IPS-NIHi7 (cell line): ENCODE measurements around the gene USH1G.

Source experiments
- DNase-seq: peaks from one replicate; pipeline ENCODE4 v3.0.0; 2012; ENCODE audit warnings: mixed read lengths; ENCODE audit errors: extremely low spot score

USH1G gene

DNA sequence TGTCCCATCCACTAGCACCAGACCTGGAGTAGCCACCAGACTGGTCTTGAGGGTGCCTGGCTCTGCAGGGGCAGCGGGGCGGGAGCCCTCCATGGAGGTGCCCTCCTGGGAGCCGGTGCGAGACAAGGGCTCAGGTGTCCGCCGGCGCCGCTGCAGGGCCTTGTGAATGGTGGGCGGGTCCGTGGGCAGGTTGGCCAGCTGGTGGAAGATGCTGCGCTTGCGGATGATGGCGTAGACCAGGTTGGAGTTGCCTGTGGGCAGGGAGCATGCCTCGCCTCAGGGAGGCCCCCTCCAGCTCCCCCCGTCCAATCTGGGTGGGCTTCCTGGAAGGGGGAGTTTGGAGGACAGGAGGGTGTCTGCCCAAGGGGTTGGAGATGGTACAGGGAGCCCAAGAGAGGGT, 31.1 kb upstream of the USH1G start:
- DNase-seq, result no peak

DNA sequence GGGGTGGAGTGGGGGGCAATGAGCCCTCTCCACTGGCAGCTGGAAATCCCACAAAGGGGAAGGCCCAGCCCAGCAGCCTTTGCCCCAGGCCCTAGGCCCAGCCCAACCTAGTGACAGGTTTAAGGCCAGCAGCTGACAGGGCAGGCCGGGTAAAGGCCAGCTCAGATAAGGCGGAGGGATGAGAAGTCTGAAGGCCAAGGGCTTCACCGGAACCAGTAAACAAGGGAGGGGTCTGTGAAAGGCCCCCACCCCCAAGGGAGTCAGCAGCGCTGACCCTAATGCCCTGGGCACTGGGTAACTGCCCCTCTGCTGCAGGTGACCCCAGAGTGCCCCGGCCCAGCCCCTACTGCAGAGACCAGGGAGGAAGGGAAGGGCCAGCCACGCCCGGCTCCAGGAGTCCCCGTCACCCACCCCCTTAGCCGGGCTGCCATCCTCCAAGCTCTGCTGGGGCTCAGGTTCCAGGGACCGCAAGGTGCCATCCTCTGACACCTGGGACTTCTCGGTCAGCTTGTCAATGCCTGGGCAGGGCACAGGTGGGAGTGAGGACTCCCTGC, 30.2 kb upstream of the USH1G start:
- DNase-seq, result no peak

DNA sequence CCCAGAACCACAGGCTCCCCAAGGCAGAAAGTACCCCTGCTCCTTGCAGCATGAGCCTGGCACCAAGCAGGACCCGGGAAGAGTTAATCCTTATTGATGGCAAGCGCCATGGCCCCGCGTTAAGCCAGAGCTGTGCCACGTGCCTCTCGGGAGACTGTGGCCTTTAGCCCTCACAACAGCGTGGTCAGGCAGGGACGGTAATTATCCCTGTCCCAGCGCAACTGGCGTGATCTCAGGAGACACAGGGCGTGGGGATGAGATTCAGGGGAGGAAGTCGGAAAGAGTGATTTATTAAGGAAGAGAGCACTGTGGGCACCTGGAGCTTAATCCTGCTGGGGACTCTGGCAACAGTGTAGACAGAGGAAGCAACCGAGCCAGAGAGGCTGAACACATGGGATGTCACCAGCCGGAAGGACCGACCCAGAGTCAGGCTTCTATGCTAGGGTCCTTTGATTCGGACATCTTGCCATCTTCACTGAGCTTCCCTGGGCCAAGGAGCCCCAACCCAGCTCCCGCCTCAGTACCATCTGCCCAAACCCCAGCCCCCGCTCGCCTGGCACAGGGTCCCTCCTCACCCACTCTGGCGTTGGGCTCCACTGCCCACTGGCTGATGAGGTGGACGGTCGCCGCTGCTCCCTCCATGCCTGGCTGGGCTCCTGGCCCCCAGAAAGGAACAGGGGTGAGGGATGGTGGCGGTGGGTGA, 29.5 kb upstream of the USH1G start:
- DNase-seq, result no peak

DNA sequence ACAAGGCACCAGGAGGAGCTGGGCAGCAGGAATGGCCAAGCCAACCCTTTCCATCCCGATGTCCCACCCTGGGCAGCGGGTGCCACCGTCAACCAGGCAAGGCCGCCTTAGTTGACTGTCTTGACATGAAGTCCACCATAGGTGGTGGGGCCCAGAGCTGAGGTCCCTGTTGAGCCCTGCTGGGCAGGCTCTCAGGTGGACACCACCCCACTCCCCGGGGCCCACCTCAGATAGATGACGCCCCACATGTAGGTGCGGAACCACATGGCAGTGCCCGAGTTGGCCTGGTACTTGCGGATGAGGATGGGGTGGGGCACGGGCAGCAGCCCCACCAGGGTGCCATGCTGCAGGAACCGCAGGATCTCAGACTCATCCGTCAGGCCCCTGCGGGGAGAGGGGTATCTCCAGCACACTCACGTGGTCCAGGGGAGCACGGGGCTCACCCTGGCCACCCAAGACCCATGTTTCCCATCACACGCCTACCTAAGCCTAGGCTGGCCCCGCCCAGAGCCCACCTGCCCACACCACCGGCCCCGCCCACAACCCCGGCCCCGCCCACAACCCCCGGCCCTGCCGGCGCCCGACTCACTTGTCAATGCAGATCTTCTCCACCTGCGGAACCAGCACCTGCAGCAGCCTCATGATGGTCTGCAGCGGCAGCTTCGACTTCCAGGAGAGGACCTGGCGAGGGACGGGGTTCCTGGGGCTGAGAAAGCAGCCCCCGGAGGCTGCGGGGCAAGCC, 28.8 kb upstream of the USH1G start:
- peak; percentile 82 for DNase-seq

DNA sequence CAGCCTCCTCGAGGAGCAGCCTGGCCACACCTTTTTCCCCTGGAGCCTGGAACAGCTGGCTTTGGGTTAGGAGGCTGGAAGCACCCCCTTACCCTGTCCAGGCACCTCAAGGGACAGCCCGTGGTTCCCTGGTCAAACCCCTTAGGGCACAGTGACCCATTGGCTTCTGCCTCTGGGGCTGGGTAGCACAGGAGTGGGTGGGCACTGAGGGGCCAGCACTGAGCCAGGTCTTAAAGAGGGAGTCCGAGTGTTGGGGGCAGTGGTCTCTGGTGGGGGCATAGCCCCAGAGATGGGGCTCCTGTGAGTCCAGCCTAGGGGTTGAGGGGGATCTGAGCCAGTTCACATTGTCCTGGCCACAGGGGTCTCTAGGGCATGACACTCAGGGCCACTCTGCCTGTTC, 28.0 kb upstream of the USH1G start:
- no peak for DNase-seq

DNA sequence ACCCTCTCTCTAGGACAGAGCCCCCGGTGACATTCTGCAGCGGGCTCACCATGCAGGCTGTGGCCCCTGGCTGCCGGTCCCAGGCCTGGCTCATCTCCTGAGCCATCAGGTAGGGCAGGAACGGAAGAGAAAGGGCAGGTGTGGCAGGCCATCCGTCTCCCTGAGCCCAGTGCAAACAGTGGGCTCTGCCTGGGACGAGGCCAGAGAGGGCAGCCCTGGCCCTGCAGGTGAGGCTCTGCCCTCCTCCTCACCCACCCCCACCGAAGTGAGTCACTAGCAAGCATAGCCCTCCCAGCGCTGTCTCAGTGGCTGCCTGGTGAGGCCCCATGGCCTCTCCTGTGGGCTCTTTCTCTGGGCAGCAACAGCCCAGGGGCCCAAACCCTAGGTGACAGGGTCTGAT, 27.2 kb upstream of the USH1G start:
- no peak for DNase-seq

DNA sequence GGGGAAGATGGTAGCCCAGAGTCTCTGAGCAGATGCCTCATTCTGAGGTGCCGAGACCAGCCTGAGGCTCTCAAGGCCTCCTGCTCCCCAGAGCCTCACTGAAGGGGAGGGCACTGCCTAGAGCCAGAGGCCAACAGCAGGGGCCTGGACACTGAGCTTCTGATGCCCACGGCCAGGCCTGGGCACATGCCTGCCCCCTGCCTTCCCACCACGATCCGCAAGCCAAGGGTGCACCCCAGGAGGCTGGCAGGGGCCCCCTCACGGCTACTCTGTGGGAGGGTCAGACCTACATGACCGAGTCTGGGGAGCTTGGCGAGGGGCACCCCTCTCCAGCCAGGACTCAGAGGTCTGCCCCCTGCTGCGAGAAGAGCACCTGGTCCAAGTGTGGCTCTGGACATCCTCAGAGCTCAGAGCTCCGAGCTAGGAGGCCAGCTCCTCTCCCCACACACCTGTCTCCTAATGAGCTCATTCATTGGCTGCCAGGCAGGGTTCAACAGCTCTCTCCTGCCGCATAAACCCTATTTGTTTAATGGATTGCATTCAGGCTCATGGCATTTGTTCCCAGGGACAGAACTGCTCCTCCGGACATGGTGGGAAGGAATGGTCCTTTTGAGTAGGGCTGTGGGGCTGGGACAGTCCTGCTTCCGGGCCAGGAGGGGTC, 26.5 kb upstream of the USH1G start:
- no peak for DNase-seq

DNA sequence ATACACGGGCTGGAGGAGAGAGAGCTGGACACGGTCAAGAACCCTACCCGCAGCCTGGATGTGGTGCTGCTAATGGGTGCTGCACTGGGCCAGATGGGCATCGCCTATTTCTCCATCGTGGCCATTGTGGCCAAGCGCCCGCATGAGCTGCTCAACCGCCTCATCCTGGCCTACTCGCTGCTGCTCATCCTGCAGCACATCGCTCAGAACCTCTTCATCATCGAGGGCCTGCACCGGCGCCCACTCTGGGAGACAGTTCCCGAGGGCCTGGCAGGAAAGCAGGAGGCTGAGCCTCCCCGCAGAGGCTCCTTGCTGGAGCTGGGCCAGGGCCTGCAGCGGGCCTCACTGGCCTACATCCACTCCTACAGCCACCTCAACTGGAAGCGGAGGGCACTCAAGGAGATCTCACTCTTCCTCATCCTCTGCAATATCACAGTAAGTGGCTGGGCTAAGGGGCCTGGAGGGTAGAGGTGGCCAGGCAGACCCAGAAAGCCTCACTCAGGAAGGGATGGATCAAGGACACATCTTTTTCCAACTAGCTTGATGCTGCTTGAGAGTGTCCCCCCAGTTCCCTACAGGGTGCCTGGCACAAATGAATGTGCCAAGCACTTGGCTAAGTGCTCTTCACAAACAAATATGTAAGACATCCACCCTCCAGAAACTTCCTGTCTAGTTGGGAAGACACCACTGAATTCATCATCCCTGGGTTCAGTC, 24.1 kb upstream of the USH1G start:
- DNase-seq, result no peak

DNA sequence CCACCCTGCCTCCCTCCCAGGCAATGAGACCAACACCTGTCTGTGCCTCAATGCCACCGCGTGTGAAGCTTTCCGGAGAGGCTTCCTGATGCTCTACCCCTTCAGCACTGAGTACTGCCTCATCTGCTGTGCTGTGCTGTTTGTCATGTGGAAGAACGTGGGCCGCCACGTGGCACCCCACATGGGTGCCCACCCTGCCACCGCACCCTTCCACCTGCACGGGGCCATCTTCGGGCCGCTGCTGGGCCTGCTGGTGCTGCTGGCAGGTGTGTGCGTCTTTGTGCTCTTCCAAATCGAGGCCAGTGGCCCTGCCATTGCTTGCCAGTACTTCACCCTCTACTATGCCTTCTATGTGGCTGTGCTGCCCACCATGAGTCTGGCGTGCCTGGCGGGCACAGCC, 23.6 kb upstream of the USH1G start:
- DNase-seq, result no peak

DNA sequence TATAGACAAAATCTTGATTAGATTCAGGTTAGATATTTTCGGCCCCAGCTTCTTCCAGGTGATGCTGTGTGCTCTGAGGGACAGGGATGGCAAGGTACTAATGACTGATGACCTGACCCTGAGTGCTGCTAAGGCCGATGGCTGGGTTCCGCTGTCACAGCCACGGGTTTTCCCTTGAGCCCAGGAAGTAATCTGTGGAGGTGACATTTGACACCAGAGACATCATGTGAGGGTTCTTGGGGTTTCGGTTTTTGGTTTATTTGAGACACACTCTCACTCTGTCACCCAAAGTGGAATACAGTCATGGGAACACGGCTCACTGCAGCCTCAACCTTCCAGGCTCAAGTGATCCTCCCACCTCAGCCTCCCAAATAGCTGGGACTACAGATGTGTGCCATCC, 22.5 kb upstream of the USH1G start:
- no peak for DNase-seq

DNA sequence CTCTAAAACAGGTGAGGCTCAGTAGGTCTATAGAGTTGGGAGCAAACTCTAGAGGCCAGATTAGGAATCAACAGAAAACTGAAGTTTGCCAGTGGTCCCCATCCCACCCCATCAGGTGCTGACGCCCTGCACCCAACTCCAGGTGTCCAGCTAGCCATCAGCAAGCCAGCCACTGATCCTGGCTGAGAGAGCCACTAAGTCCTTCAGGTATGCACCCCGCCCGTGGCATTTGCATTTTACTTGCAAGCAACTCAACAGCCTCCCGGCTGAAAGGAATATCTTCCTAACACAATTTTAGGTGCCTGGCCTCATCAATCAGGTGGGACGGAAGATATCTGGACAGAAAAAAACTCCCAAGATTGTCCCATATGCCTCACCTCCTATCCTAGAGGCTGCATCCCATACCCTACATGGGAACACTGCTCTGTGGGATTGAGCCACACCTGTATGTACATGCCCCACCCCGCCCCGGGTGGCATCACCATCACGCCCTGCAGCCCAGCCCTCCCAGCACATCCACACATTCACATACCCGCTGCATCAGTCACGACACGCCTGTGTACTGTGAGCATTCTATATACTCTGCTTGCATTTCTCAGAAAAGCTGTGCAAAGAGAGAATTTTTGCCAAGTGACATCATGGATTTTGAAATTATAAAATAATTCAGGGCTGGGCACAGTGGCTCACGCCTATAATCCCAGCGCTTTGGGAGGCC, 20.9 kb upstream of the USH1G start:
- DNase-seq, result no peak

DNA sequence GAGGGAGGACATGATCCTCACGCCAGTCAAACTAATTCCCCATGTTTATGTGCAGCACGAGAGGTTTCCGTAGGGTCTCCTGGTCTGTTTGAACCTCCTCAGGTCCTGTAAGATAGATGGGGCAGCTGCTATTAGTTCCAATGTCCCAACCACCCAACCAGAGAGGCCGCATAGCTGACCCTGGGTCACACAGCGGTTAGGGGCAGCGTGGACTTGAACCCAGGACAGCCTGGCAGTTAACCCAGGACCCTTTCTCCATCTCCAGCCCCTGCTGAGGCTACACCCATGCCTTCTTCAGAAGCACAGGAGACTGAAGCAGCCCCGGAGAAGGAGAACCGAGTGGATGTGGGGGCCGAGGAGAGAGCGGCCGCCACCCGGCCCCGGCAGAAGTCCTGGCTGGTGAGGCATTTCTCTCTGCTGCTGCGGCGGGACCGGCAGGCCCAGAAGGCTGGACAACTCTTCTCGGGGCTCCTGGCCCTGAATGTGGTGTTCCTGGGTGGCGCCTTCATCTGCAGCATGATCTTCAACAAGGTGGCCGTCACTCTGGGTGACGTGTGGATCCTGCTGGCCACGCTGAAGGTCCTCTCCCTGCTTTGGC, 18.2 kb upstream of the USH1G start:
- no peak for DNase-seq

DNA sequence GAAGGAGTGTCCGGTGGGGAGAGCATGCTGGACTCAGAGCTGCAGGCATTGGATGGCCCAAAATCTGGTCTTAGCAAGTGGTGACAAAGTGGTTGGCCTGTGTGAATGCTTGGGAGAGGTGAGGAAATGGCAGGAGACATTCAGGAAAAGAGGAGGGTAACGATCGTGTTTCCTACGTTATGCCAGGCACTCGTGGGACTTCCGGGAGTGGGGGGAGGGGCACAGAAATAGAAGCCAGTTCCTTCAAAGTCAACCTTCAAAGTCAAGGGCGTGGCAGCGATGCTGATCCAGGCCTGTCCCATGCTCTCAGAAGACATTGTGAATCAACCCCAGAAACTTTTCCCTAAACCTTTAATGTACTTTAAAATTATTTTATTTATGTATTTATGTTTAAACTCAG, 16.5 kb upstream of the USH1G start:
- no peak for DNase-seq

DNA sequence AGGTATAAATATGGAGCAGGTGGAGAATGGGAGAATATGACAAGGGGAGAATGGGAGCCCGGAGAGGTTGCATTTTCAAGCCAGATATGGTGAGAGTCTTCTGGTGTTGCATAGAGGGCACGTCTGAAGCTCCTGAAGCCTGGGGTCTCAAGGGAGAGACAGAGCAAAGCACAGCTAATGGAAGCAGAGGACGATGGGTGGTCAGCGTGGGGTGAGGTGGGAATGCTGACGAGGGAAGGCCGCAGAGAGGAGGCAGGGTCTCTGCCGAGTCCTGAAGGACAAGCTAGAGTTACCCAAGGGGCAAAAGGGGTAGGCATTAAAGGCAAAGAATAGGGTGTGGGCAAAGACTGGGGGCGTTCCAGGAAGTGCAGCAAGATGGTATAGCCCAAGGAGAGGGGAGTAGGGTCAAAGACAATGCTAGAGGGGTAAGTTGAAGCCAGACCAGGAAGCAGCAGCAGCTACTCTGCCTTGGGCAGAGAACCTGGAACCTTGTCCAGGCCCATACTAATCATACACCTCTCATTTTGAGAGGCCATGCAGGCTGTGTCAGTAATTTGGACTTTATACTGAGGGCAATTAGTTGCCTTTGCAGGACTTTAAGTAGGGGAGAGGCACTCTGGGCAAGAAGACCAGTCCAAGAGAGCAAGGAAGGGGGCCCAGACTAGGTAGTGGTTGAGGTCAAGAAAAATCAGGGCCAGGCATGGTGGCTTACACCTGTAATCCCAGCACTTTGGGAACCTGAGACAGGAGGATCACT, 15.3 kb upstream of the USH1G start:
- no peak for DNase-seq

DNA sequence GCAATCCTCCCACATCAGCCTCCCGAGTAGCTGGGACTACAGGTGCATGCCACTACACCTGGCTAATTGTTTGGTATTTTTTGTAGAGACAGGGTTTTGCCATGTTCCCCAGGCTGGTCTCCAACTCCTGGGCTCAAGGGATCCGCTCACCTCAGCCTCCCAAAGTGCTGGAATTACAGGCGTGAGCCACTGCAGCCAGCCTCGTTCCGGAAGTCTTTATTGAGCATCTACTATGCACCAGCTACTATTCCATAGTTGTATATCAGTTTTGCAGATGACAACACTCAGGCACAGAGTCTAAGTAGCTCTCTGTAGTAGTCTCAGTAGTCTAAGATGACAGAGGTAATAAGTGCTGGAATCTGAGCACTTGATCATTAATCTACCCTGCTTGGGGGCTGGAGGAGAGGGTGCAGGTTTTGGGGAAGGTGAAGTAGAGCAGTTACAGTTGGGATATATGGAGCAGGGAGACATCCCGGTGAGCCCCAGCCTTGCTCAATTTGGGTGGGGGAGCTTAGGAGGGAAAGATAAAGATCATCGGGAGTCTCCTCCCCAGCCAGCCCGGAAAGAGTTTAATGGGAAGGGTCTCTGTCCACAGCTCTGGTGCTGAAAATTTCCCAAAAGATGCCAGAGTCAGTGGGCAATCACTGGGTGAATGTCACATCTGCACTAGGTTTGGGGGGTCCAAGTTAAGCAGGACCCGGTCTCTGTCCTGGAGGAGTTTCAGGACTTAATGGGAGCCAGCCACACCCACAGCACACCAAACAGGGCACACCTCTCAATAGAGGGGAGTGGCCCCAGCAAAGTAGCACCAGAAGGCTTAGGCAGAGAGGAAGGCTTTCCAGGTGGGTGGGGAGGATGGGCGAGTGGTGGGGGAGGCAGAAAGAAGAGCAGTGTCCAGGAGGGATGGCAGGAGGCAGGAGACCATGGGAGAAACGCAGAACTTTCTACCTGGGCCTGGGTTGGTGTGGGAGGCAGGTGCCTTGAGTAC, 14.3 kb upstream of the USH1G start:
- peak; percentile 57 for DNase-seq

DNA sequence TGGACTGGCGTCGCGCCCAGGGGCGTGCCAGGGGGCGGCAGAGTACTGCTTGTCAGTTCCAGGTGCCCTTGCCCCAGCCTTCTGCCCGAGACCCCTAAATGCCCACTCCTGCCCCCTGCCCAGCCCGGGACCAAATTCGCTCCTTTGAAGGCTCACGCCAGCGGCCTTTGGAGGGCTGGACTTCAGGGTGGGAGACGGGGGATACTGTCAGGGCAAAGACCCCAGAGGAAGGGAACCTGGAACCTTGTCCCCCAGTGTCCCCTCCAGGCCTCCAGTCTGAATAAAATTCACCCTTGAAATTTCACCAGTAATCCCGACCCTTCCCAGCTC, 13.4 kb upstream of the USH1G start:
- DNase-seq, result no peak

DNA sequence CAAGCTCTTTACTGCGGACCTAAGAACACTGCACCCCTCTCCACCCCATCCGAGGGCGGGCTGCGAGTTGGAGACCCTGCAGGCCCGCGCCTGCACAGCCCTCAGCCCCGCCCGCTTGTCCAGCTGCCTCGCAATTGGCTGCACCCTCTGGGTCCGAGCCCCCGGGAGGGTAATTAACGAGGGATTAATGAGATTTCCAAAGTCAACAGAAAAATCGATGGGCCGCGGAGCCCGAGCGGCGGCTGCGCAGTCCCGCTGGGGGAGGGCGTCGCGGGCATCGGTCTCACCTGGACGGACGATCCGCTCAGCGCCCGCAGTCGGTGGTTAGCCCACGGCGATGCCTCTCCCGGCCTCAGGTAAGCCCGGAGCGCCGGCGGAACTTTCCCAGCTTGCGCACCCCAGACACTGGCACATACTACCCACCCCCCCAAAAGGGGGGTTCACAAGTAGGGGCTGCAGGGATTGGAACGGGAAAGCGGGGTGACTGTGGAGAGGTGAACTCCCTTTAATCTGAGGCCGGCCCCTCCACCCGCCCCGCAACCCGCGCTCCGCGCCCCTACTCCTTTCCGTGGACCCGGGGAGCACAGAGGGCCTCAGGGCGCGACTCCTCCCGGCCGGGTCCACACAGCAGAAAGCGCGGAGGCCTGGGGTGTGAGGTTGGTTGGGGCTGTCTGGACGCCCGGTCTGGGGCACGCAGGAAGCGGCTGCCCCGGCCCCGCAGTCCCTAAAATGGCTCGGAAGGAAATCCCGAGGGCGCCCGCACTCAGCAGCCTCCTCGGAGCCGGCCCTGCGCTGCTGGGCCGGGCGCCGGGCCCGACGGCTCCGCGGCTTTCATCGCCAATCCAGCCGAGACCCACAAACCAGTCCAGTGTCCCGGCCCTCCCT, 12.8 kb upstream of the USH1G start, which contains the start of gene OTOP3:
TSS of gene OTOP3 (plus strand) at position 314 of the 885 bp plus-strand sequence. CDS start at position 338, 24 bp downstream.
- DNase-seq, result peak; percentile 51

DNA sequence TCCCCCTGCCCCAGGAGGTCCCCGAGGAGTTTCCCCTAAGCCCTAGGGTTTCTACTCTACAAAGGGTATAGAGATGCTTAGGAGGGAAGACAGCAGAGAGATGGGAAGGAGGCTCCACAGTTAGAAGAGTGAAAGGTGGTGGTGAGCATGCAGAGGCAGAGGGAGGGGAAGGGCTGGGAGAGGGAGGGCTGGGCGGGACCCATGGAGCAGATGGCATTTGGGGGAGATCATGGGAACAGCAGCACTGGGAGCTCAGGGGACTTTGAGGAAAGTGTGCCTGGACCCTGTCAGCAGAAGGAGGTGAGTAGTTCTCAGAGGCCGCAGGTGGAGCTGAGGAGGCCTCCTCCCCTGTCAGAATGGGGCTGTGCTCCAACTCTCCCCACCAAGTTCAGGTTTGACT, 12.0 kb upstream of the USH1G start:
- DNase-seq, result no peak
